ENCODE results near the gene EIF5.

- no peak for TF ChIP-seq EZH2 (IDR thresholded peaks at IDR 0.05)
- TF ChIP-seq POLR2AphosphoS5 (IDR thresholded peaks at IDR 0.05; ENCODE audit: borderline replicate concordance, low read depth, low read length): no peak
- no peak for TF ChIP-seq FOXP2 (optimal IDR thresholded peaks at IDR 0.05; ENCODE audit: control extremely low read depth, extremely low read length, insufficient read depth)
Observed at GRCh38 chr14:103293465-103293864, 40.6 kb upstream of the EIF5 start.
